22Rv1 (cell line): ENCODE measurements around the gene TMEM131.

ENCODE experiments used
- H3K27ac ChIP-seq: fragments of 450-650 bp; 2 replicates; pipeline ENCODE4 v1.5.1; 2017
- CTCF ChIP-seq: fragments of 450-650 bp; IDR thresholded peaks from 2 replicates; pipeline ENCODE4 v1.5.1; 2017; ENCODE audit warnings: mild to moderate bottlenecking
- ZFX ChIP-seq: fragments of 450-650 bp; IDR thresholded peaks from 2 replicates; pipeline ENCODE4 v1.6.1; 2017; ENCODE audit warnings: antibody characterized with exemption, borderline replicate concordance

TMEM131 gene

GRCh38 chr2:97722227-97722626, 273.5 kb downstream of the TMEM131 start:
- TF ChIP-seq ZFX (no peak), CTCF (no peak)
- H3K27ac ChIP-seq: no peak overlapping the region

- no peak overlapping the region for H3K27ac ChIP-seq
- no peak for TF ChIP-seq CTCF
- TF ChIP-seq ZFX: no peak
Observed at GRCh38 chr2:97720746-97721145, 275.0 kb downstream of the TMEM131 start.

GRCh38 chr2:97719362-97720155, 276.2 kb downstream of the TMEM131 start:
- no peak overlapping the region for H3K27ac ChIP-seq
- TF ChIP-seq ZFX (no peak), CTCF (no peak)

- TF ChIP-seq ZFX: no peak
- no peak for TF ChIP-seq CTCF
Observed at GRCh38 chr2:97718942-97719341, 276.8 kb downstream of the TMEM131 start.

GRCh38 chr2:97718051-97718882, 277.5 kb downstream of the TMEM131 start:
- H3K27ac ChIP-seq: no peak overlapping the region

More at GRCh38 chr2:97718942-97719341, 276.8 kb downstream of the TMEM131 start:
- no peak overlapping the region for H3K27ac ChIP-seq

GRCh38 chr2:97717613-97717995, 278.1 kb downstream of the TMEM131 start:
- TF ChIP-seq ZFX: no peak
- TF ChIP-seq CTCF: no peak
- no peak overlapping the region for H3K27ac ChIP-seq

More at GRCh38 chr2:97718051-97718882, 277.5 kb downstream of the TMEM131 start:
- TF ChIP-seq ZFX (no peak), CTCF (no peak)
